Measurements from ENCODE around the gene SZT2. TPM values are rescaled to one million over a fixed set of nuclear protein-coding genes. Genes with fewer than 3 reads are reported as not detected.
"Not testable (repeated sequence)": the region's sequence is repeated elsewhere in the genome, so short reads cannot be mapped to it uniquely, and the experiment has no call there.

SZT2 gene
- polyA plus RNA-seq, 3 donors: 8.9 to 24.1 (median 15.1) TPM

GRCh38 chr1:43492826-43493225 is 103.1 kb downstream of the SZT2 start:
- WGBS, 3 donors: 51 to 82% (median 77%) methylated on average over 2 of the region's 2 CpGs
- H3K27ac ChIP-seq (ENCODE audit: low read depth, low read length): no peak overlapping the region

GRCh38 chr1:43493661-43494450 is 104.2 kb downstream of the SZT2 start:
- 46 to 65% (median 57%) methylated on average over 11 of the region's 11 CpGs for WGBS, 3 donors
- H3K27ac ChIP-seq (ENCODE audit: low read depth, low read length): no peak overlapping the region

GRCh38 chr1:43495204-43495603 is 105.5 kb downstream of the SZT2 start:
- 89 to 95% (median 93%) methylated on average over 7 of the region's 7 CpGs for WGBS, 3 donors
- no peak overlapping the region for H3K27ac ChIP-seq (ENCODE audit: low read depth, low read length)

- 73 to 87% (median 82%) methylated on average over 6 of the region's 6 CpGs for WGBS, 3 donors
- no peak overlapping the region for H3K27ac ChIP-seq (ENCODE audit: low read depth, low read length)
Observed at GRCh38 chr1:43499898-43500297, 110.2 kb downstream of the SZT2 start.

- H3K27ac ChIP-seq (ENCODE audit: low read depth, low read length): not testable (repeated sequence)
- WGBS, 3 donors: 88 to 98% (median 94%) methylated on average over 5 to 17 of the region's 33 CpGs
Observed at GRCh38 chr1:43501806-43502205, 112.1 kb downstream of the SZT2 start.

GRCh38 chr1:43503534-43503933 is 113.8 kb downstream of the SZT2 start:
- no peak overlapping the region for H3K27ac ChIP-seq (ENCODE audit: low read depth, low read length)
- WGBS, 3 donors: 88 to 92% (median 91%) methylated on average over 8 of the region's 8 CpGs

Other genes starting within 250 kb of the SZT2 start
- gene EBNA1BP2, start 217.6 kb upstream of the SZT2 start, polyA plus RNA-seq: 10 to 100 TPM; 32.2 to 69.6 (median 42.6) TPM
- under 1 TPM; 0.07 to 0.11 (median 0.07) TPM for gene CFAP57, start 217.6 kb upstream of the SZT2 start, polyA plus RNA-seq
- gene TMEM125, start 119.9 kb upstream of the SZT2 start, polyA plus RNA-seq: 10 to 100 TPM in 1 of 3 donors, 1 to 10 TPM in 1, not detected in 1; 2.5 to 45.3 TPM
- gene C1orf210, start 104.3 kb upstream of the SZT2 start, polyA plus RNA-seq: 10 to 100 TPM in 1 of 3 donors, 1 to 10 TPM in 1, under 1 TPM in 1; 0.22 to 14.5 (median 2.8) TPM
- gene TIE1, start 88.9 kb upstream of the SZT2 start, polyA plus RNA-seq: 10 to 100 TPM; 10.2 to 56.7 (median 55.3) TPM
- gene MPL, start 52.1 kb upstream of the SZT2 start, polyA plus RNA-seq: under 1 TPM in 2 of 3 donors, not detected in 1; 0.07 to 0.08 TPM
- gene CDC20, start 30.9 kb upstream of the SZT2 start, polyA plus RNA-seq: 1 to 10 TPM in 1 of 3 donors, under 1 TPM in 2; 0.55 to 1.5 (median 0.89) TPM
- gene ELOVL1, start 21.9 kb upstream of the SZT2 start, polyA plus RNA-seq: 100 to 1,000 TPM in 1 of 3 donors, 10 to 100 TPM in 2; 53.1 to 132 (median 61.7) TPM
- gene MED8, start 99 bp upstream of the SZT2 start, polyA plus RNA-seq: 10 to 100 TPM; 20.5 to 33.4 (median 28.6) TPM
- 10 to 100 TPM; 64.0 to 95.1 (median 64.2) TPM for gene HYI, start 64.0 kb downstream of the SZT2 start, polyA plus RNA-seq
- gene PTPRF, start 141.0 kb downstream of the SZT2 start, polyA plus RNA-seq: 100 to 1,000 TPM in 1 of 3 donors, 10 to 100 TPM in 2; 44.3 to 213 (median 48.9) TPM